K562 (cell line): ENCODE measurements around the gene SOST. TPM values are rescaled to one million over a fixed set of nuclear protein-coding genes. Genes with fewer than 3 reads are reported as not detected.

ENCODE experiments used
- CHD4 ChIP-seq: fragments of 200-600 bp; sonication (generic); IDR thresholded peaks from 3 replicates; pipeline ENCODE4 v1.6.1; 2012; ENCODE audit warnings: low read depth, mild to moderate bottlenecking, mixed read lengths, low read length, inconsistent platforms; ENCODE audit not compliant: insufficient read depth, insufficient replicate concordance, poor library complexity, severe bottlenecking
- CREB1 ChIP-seq, 2 experiments: sonication (generic) in 1 of 2; formaldehyde crosslinking in 1 of 2; IDR thresholded peaks; 2 replicates each; pipeline versions ENCODE4 v1.6.1 to v1.8.0; 2012 to 2022; ENCODE audit warnings: inconsistent platforms in 1 of 2, mild to moderate bottlenecking in 1 of 2, missing genetic modification reagents in 1 of 2, moderate library complexity in 1 of 2
- CXXC5 ChIP-seq: fragments of 250-450 bp; sonication (Bioruptor Pico); IDR thresholded peaks from 2 replicates; pipeline ENCODE4 v1.8.0; 2022; ENCODE audit warnings: inconsistent platforms, mild to moderate bottlenecking, moderate library complexity
- ELF1 ChIP-seq: fragments of 200-800 bp; sonication (Bioruptor generic); IDR thresholded peaks from 2 replicates; pipeline ENCODE4 v1.6.1; 2016; ENCODE audit warnings: missing genetic modification characterization, missing compliant biosample characterization
- ETV6 ChIP-seq, 3 experiments: fragments of 150-350 bp in 1 of 3; sonication (generic) in 1 of 3; formaldehyde crosslinking in 1 of 3; IDR thresholded peaks; 2 replicates each; pipeline versions ENCODE4 v1.6.1 to v1.8.0; 2014 to 2022; ENCODE audit warnings: borderline replicate concordance in 2 of 3, low read depth in 2 of 3, antibody characterized with exemption in 1 of 3, low read length in 1 of 3, mild to moderate bottlenecking in 1 of 3, missing genetic modification reagents in 1 of 3
- FOXJ3 ChIP-seq: sonication (generic); formaldehyde crosslinking; IDR thresholded peaks from 2 replicates; pipeline ENCODE4 v1.4.0; 2020; ENCODE audit warnings: mild to moderate bottlenecking, missing genetic modification reagents
- HDAC6 ChIP-seq: IDR thresholded peaks from 2 replicates; pipeline ENCODE4 v1.6.1; 2012; ENCODE audit warnings: low read depth, mild to moderate bottlenecking, control low read depth, inconsistent platforms, low read length, moderate library complexity
- KDM2B ChIP-seq: fragments of 250-450 bp; sonication (Bioruptor Pico); IDR thresholded peaks from 2 replicates; pipeline ENCODE4 v1.8.0; 2021; ENCODE audit warnings: mild to moderate bottlenecking, moderate library complexity
- MCM5 ChIP-seq: fragments of 450-650 bp; IDR thresholded peaks from 2 replicates; pipeline ENCODE4 v1.6.1; 2016; ENCODE audit warnings: low read depth
- MIER1 ChIP-seq: fragments of 450-650 bp; IDR thresholded peaks from 2 replicates; pipeline ENCODE4 v1.6.1; 2016; ENCODE audit warnings: antibody characterized with exemption, mild to moderate bottlenecking, low read depth
- PHF8 ChIP-seq: fragments of 200-600 bp; sonication (generic); IDR thresholded peaks from 2 replicates; pipeline ENCODE4 v1.6.1; 2012; ENCODE audit warnings: mixed run types, mild to moderate bottlenecking, inconsistent platforms, low read length, moderate library complexity, borderline replicate concordance
- RBBP5 ChIP-seq: fragments of 200-600 bp; sonication (generic); IDR thresholded peaks from 2 replicates; pipeline ENCODE4 v1.6.1; 2012; ENCODE audit warnings: borderline replicate concordance, mild to moderate bottlenecking, low read length, control low read depth, inconsistent platforms; ENCODE audit not compliant: insufficient read depth, poor library complexity, severe bottlenecking
- TAF1 ChIP-seq: IDR thresholded peaks from 2 replicates; pipeline ENCODE4 v1.6.1; 2011; ENCODE audit warnings: mild to moderate bottlenecking, low read length, moderate library complexity; ENCODE audit not compliant: insufficient read depth, control insufficient read depth, severe bottlenecking; ENCODE audit errors: extremely low read depth
- ZFP36 ChIP-seq: fragments of 150-350 bp; IDR thresholded peaks from 2 replicates; pipeline ENCODE4 v1.6.1; 2018; ENCODE audit warnings: low read length, low read depth; ENCODE audit not compliant: partially characterized antibody
- ZNF12 ChIP-seq: sonication (generic); formaldehyde crosslinking; IDR thresholded peaks from 2 replicates; pipeline ENCODE4 v1.4.0; 2020; ENCODE audit warnings: mild to moderate bottlenecking, missing genetic modification reagents
- ZNF57 ChIP-seq: fragments of 450-650 bp; formaldehyde crosslinking; IDR thresholded peaks from 2 replicates; pipeline ENCODE4 v1.4.0; 2020; ENCODE audit warnings: mild to moderate bottlenecking, moderate library complexity
- ZNF76 ChIP-seq: fragments of 250-450 bp; sonication (Bioruptor Pico); IDR thresholded peaks from 2 replicates; pipeline ENCODE4 v1.4.0; 2020; ENCODE audit warnings: mild to moderate bottlenecking, moderate library complexity, borderline replicate concordance
- polyA plus RNA-seq, 8 experiments: library from polyadenylated mRNA; depleted of rRNA in 4 of 8; stranded (reverse) in 5 of 8; unstranded in 3 of 8; fragments of >200 nt; fragmentation: Nextera tagmentation in 2 of 8; fragmentation: Illumina TruSeq in 1 of 8; extraction: Ambion mirVana in 2 of 8; extraction: Trizol in 1 of 8; gene quantifications; 2 replicates each; pipeline versions ENCODE4 v1.2.1 to v1.2.3, GENCODE V29; 2011 to 2014; ENCODE audit warnings: inconsistent platforms in 1 of 8, missing spikeins in 1 of 8
- total RNA-seq, 7 experiments: library from RNA; depleted of rRNA in 6 of 7; stranded (reverse); fragments of >200 nt in 6 of 7; fragmentation: Illumina TruSeq in 2 of 7; extraction: Trizol in 2 of 7; gene quantifications; 2 replicates each; pipeline versions ENCODE4 v1.2.1 to v1.2.3, GENCODE V29; 2011 to 2021; ENCODE audit warnings: low replicate concordance in 1 of 7
- TF ChIP-seq, protein P1 (sequence below): sonication (generic); formaldehyde crosslinking; IDR thresholded peaks from 2 replicates; pipeline ENCODE4 v1.8.1; 2023; ENCODE audit warnings: mild to moderate bottlenecking, missing genetic modification reagents
- TF ChIP-seq, protein P2 (sequence below): sonication (generic); formaldehyde crosslinking; IDR thresholded peaks from 2 replicates; pipeline ENCODE4 v1.8.0; 2022; ENCODE audit warnings: mild to moderate bottlenecking, missing genetic modification reagents, borderline replicate concordance
- TF ChIP-seq, protein P3 (sequence below): fragments of 450-650 bp; IDR thresholded peaks from 2 replicates; pipeline ENCODE4 v1.7.0; 2016; ENCODE audit warnings: borderline replicate concordance

The SOST gene
- total and polyA plus RNA-seq, 9 of the 15 experiments (the other 6 are each of a cell fraction or from before 2014, with no cell fraction given) = not detected

GRCh38 chr17:43720311-43721060 lies 38.1 kb downstream of the SOST start (continued):
- TF ChIP-seq, protein P1, sequence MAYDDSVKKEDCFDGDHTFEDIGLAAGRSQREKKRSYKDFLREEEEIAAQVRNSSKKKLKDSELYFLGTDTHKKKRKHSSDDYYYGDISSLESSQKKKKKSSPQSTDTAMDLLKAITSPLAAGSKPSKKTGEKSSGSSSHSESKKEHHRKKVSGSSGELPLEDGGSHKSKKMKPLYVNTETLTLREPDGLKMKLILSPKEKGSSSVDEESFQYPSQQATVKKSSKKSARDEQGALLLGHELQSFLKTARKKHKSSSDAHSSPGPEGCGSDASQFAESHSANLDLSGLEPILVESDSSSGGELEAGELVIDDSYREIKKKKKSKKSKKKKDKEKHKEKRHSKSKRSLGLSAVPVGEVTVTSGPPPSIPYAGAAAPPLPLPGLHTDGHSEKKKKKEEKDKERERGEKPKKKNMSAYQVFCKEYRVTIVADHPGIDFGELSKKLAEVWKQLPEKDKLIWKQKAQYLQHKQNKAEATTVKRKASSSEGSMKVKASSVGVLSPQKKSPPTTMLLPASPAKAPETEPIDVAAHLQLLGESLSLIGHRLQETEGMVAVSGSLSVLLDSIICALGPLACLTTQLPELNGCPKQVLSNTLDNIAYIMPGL (CRISPR knock-in tag) = no peak
- TF ChIP-seq ELF1 (tag) = no peak
- TF ChIP-seq ZFP36 = peak; percentile 37
- TF ChIP-seq, protein P2, sequence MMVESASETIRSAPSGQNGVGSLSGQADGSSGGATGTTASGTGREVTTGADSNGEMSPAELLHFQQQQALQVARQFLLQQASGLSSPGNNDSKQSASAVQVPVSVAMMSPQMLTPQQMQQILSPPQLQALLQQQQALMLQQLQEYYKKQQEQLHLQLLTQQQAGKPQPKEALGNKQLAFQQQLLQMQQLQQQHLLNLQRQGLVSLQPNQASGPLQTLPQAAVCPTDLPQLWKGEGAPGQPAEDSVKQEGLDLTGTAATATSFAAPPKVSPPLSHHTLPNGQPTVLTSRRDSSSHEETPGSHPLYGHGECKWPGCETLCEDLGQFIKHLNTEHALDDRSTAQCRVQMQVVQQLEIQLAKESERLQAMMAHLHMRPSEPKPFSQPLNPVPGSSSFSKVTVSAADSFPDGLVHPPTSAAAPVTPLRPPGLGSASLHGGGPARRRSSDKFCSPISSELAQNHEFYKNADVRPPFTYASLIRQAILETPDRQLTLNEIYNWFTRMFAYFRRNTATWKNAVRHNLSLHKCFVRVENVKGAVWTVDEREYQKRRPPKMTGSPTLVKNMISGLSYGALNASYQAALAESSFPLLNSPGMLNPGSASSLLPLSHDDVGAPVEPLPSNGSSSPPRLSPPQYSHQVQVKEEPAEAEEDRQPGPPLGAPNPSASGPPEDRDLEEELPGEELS (CRISPR knock-in tag) = no peak
- TF ChIP-seq ZNF57 = no peak
- TF ChIP-seq ZNF12 = no peak
- TF ChIP-seq PHF8 = peak; percentile 40; the same call in 1 of the 2 replicates
- peak; percentile 25 for TF ChIP-seq TAF1
- no peak for TF ChIP-seq FOXJ3
- no peak for TF ChIP-seq KDM2B (CRISPR knock-in tag)
- no peak for TF ChIP-seq ETV6 (IDR thresholded peaks at IDR 0.05; ENCODE audit: borderline replicate concordance in 1 of 2, low read depth in 2 of 2, low read length in 1 of 2)
- TF ChIP-seq ETV6 (CRISPR knock-in tag; IDR thresholded peaks at IDR 0.05; ENCODE audit: borderline replicate concordance) = no peak
- no peak for TF ChIP-seq MCM5
- TF ChIP-seq CHD4 = no peak
- no peak for TF ChIP-seq HDAC6
- no peak for TF ChIP-seq CREB1 (IDR thresholded peaks at IDR 0.05)
- TF ChIP-seq CREB1 (CRISPR knock-in tag; IDR thresholded peaks at IDR 0.05) = no peak
- TF ChIP-seq MIER1 = no peak
- TF ChIP-seq CXXC5 = 0 out of 2 replicates have a peak, but pooled peaks have one; percentile 12
- TF ChIP-seq, protein P3, sequence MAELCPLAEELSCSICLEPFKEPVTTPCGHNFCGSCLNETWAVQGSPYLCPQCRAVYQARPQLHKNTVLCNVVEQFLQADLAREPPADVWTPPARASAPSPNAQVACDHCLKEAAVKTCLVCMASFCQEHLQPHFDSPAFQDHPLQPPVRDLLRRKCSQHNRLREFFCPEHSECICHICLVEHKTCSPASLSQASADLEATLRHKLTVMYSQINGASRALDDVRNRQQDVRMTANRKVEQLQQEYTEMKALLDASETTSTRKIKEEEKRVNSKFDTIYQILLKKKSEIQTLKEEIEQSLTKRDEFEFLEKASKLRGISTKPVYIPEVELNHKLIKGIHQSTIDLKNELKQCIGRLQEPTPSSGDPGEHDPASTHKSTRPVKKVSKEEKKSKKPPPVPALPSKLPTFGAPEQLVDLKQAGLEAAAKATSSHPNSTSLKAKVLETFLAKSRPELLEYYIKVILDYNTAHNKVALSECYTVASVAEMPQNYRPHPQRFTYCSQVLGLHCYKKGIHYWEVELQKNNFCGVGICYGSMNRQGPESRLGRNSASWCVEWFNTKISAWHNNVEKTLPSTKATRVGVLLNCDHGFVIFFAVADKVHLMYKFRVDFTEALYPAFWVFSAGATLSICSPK = no peak
- TF ChIP-seq ZNF76 = no peak
- TF ChIP-seq RBBP5 = no peak
